Fibroblast of lung (primary cell): Measurements from ENCODE around the gene CORO2B. TPM values are rescaled to one million over a fixed set of nuclear protein-coding genes. Genes with fewer than 3 reads are reported as not detected.
"Not testable (repeated sequence)": the region's sequence is repeated elsewhere in the genome, so short reads cannot be mapped to it uniquely, and the experiment has no call there.

Experiments
- DNase-seq, 2 donors: peaks; one replicate each; pipeline versions ENCODE4 v3.0.0 to v3.0.0-alpha.2; 2010; ENCODE audit warnings: low read depth in 2 of 2
- H2AFZ ChIP-seq: 2 replicates; pipeline ENCODE4 v1.5.1; 2012; ENCODE audit warnings: low read length, control low read depth, inconsistent platforms
- H3K27ac ChIP-seq: 2 replicates; pipeline ENCODE4 v1.5.1; 2011; ENCODE audit warnings: low read length, control low read depth; ENCODE audit not compliant: insufficient read depth
- H3K27me3 ChIP-seq: 2 replicates; pipeline ENCODE4 v1.5.1; 2011; ENCODE audit warnings: mild to moderate bottlenecking, low read length; ENCODE audit not compliant: control insufficient read depth, insufficient read depth
- H3K36me3 ChIP-seq: 2 replicates; pipeline ENCODE4 v1.5.1; 2011; ENCODE audit warnings: low read length; ENCODE audit not compliant: control insufficient read depth, insufficient read depth
- H3K4me1 ChIP-seq: 2 replicates; pipeline ENCODE4 v1.5.1; 2011; ENCODE audit warnings: low read length; ENCODE audit not compliant: control insufficient read depth, insufficient read depth; ENCODE audit errors: extremely low read depth
- H3K4me2 ChIP-seq: 2 replicates; pipeline ENCODE4 v1.5.1; 2011; ENCODE audit warnings: low read length, control low read depth; ENCODE audit not compliant: insufficient read depth; ENCODE audit errors: extremely low read depth
- H3K4me3 ChIP-seq, 4 experiments: fragments of 200-600 bp in 1 of 4; sonication (generic) in 1 of 4; replicated peaks in 1 of 4; 2 replicates each; pipeline ENCODE4 v1.5.1; 2011 to 2016; ENCODE audit warnings: low read length in 4 of 4, low read depth in 3 of 4, mild to moderate bottlenecking in 3 of 4, control low read depth in 2 of 4, inconsistent platforms in 1 of 4, mixed read lengths in 1 of 4; ENCODE audit not compliant: insufficient read depth in 1 of 4; ENCODE audit errors: control extremely low read depth in 1 of 4
- H3K79me2 ChIP-seq: 2 replicates; pipeline ENCODE4 v1.5.1; 2012; ENCODE audit warnings: mild to moderate bottlenecking, low read length, inconsistent platforms; ENCODE audit not compliant: control insufficient read depth, insufficient read depth
- H3K9ac ChIP-seq: 2 replicates; pipeline ENCODE4 v1.5.1; 2011; ENCODE audit warnings: mild to moderate bottlenecking, low read length, control low read depth; ENCODE audit not compliant: insufficient read depth
- H3K9me3 ChIP-seq: 2 replicates; pipeline ENCODE4 v1.5.1; 2012; ENCODE audit warnings: low read depth, low read length; ENCODE audit not compliant: control insufficient read depth, insufficient read depth
- H4K20me1 ChIP-seq: 2 replicates; pipeline ENCODE4 v1.5.1; 2011; ENCODE audit warnings: low read length; ENCODE audit not compliant: control insufficient read depth, insufficient read depth; ENCODE audit errors: extremely low read depth
- EZH2 ChIP-seq: IDR thresholded peaks from 2 replicates; pipeline ENCODE4 v1.5.1; 2012; ENCODE audit warnings: low read length, control low read depth, mild to moderate bottlenecking; ENCODE audit errors: missing control alignments
- polyA plus RNA-seq, 2 donors: library from polyadenylated mRNA; depleted of rRNA in 1 of 2; stranded (reverse) in 1 of 2; unstranded in 1 of 2; fragments of >200 nt; gene quantifications; 2 replicates each; pipeline ENCODE4 v1.2.1, GENCODE V29; 2011 to 2012; ENCODE audit warnings: missing spikeins in 1 of 2
- total RNA-seq: library from RNA; depleted of rRNA; stranded (reverse); fragments of >200 nt; gene quantifications from 2 replicates; pipeline ENCODE4 v1.2.1, GENCODE V29; 2014
- TF ChIP-seq, protein P1 (sequence below), 2 donors: IDR thresholded peaks in 1 of 2; conservative IDR thresholded peaks in 1 of 2; 1 replicate in 1 of 2; 2 replicates in 1 of 2; pipeline ENCODE4 v1.5.1; 2011 to 2012; ENCODE audit warnings: low read length in 2 of 2, control low read depth in 1 of 2, inconsistent platforms in 1 of 2, low read depth in 1 of 2, mild to moderate bottlenecking in 1 of 2

Gene CORO2B
- total and polyA plus RNA-seq, 2 donors (not counting 1 experiment from before 2014, with no cell fraction given): 17.5 to 25.3 TPM

DNA sequence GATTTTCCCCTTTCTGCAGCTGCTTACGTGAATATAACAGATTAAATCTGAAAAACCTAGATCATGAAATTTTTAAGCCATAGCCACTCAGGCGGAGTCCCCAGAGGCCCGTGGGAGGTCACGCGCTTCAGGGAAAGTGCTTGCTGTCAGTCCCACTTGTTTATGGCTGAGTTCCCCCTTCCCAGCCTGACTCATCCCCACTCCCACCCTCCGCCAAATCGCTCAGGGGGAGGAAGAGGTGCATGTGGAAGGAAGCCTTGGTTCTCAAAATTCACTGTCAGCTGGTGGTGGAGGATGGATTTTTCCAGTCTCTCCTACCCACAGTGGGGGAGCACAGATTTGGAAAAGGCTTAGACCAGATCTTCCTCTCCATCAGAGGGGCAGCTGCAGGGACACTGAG lies 67.4 kb downstream of the CORO2B start:
- peaks cover 23% of the 10 kb centered on the region for H3K4me1 ChIP-seq
- no peaks in the 10 kb centered on the region for H4K20me1 ChIP-seq
- no peak overlapping the region for H3K27ac ChIP-seq
- H3K4me2 ChIP-seq: no peak overlapping the region
- H3K9ac ChIP-seq: no peak overlapping the region
- no peak for TF ChIP-seq EZH2
- TF ChIP-seq, protein P1, sequence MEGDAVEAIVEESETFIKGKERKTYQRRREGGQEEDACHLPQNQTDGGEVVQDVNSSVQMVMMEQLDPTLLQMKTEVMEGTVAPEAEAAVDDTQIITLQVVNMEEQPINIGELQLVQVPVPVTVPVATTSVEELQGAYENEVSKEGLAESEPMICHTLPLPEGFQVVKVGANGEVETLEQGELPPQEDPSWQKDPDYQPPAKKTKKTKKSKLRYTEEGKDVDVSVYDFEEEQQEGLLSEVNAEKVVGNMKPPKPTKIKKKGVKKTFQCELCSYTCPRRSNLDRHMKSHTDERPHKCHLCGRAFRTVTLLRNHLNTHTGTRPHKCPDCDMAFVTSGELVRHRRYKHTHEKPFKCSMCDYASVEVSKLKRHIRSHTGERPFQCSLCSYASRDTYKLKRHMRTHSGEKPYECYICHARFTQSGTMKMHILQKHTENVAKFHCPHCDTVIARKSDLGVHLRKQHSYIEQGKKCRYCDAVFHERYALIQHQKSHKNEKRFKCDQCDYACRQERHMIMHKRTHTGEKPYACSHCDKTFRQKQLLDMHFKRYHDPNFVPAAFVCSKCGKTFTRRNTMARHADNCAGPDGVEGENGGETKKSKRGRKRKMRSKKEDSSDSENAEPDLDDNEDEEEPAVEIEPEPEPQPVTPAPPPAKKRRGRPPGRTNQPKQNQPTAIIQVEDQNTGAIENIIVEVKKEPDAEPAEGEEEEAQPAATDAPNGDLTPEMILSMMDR (conservative IDR thresholded peaks at IDR 0.05 in 1 of 2, IDR thresholded peaks at IDR 0.05 in 1 of 2; ENCODE audit: low read depth in 1 of 2, low read length in 2 of 2): no peak
- peaks cover 1% of the 10 kb centered on the region for H3K36me3 ChIP-seq
- no peak overlapping the region for H3K4me3 ChIP-seq
- H3K79me2 ChIP-seq: peaks cover 26% of the 10 kb centered on the region
- H3K27me3 ChIP-seq: no peaks in the 10 kb centered on the region
- H2AFZ ChIP-seq: no peak overlapping the region
- no peaks in the 10 kb centered on the region for H3K9me3 ChIP-seq
- DNase-seq: no peak

DNA sequence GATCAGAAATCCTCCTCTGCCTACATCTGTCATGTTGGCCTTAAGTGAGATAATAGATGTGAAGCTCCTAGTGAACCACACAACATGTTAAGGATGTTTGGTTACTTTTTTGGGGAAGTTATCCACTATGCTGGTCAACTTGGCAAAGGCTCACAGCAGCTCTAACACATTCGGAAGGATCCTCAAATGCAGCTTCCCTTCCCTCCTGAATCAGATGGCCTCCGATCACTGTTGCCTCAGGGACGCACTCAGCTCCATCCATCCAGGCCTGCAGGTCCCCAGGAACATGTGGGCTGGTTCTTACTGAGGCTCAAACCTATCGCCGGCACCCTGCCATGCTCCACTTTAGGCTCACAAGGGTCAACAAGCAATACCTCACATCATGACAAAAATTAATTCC lies 67.9 kb downstream of the CORO2B start:
- H3K36me3 ChIP-seq: peaks cover 2% of the 10 kb centered on the region
- no peaks in the 10 kb centered on the region for H4K20me1 ChIP-seq
- H3K27me3 ChIP-seq: no peaks in the 10 kb centered on the region
- H3K4me1 ChIP-seq: peaks cover 20% of the 10 kb centered on the region
- peaks cover 21% of the 10 kb centered on the region for H3K79me2 ChIP-seq
- no peak overlapping the region for H3K4me2 ChIP-seq
- DNase-seq: no peak
- TF ChIP-seq, protein P1 (conservative IDR thresholded peaks at IDR 0.05 in 1 of 2, IDR thresholded peaks at IDR 0.05 in 1 of 2; ENCODE audit: low read depth in 1 of 2, low read length in 2 of 2): no peak
- TF ChIP-seq EZH2: no peak
- H3K27ac ChIP-seq: no peak overlapping the region
- H3K9ac ChIP-seq: no peak overlapping the region
- H3K4me3 ChIP-seq: no peak overlapping the region
- H3K9me3 ChIP-seq: no peaks in the 10 kb centered on the region
- no peak overlapping the region for H2AFZ ChIP-seq

DNA sequence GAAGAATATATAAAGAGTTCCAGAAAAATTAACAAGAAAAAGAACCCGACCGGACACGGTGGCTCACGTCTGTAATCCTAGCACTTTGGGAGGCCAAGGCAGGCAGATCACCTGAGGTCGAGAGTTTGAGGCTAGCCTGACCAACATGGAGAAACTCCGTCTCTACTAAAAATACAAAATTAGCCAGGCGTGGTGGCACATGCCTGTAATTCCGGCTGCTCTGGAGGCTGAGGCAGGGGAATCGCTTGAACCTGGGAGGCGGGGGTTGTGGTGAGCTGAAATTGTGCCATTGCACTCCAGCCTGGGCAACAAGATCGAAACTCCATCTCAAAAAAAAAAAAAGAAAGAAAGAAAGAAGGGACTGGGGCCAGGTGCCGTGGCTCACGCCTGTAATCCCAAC lies 68.6 kb downstream of the CORO2B start:
- not testable (repeated sequence) for H3K4me2 ChIP-seq, DNase-seq, H4K20me1 ChIP-seq, H3K36me3 ChIP-seq, H3K9me3 ChIP-seq, H3K27me3 ChIP-seq, H2AFZ ChIP-seq, H3K9ac ChIP-seq, H3K27ac ChIP-seq, H3K4me3 ChIP-seq
- Histone ChIP-seq H3K4me1 (peaks cover 22% of the 10 kb centered on the region), H3K79me2 (peaks cover 16% of the 10 kb centered on the region)
